GM23248 (cell line): Measurements from ENCODE around the gene CELSR1.

Experiments used
- EZH2 ChIP-seq: fragments of 200-600 bp; sonication (generic); IDR thresholded peaks from 2 replicates; pipeline ENCODE4 v1.6.1; 2018; ENCODE audit warnings: antibody characterized with exemption, mild to moderate bottlenecking; ENCODE audit not compliant: insufficient read depth, poor library complexity, severe bottlenecking
- EZH2phosphoT487 ChIP-seq: fragments of 200-600 bp; sonication (generic); IDR thresholded peaks from 2 replicates; pipeline ENCODE4 v1.6.1; 2018; ENCODE audit warnings: antibody characterized with exemption, moderate library complexity, mild to moderate bottlenecking, low read depth; ENCODE audit not compliant: insufficient read depth

- TF ChIP-seq EZH2phosphoT487 (no peak), EZH2 (no peak)
These were observed 164.7 kb downstream of the CELSR1 start for GRCh38 chr22:46372686-46373085.
